Epithelial cell of proximal tubule (primary cell): Measurements from ENCODE around the gene SPDL1. TPM values are rescaled to one million over a fixed set of nuclear protein-coding genes. Genes with fewer than 3 reads are reported as not detected.
"Not testable (repeated sequence)": the region's sequence is repeated elsewhere in the genome, so short reads cannot be mapped to it uniquely, and the experiment has no call there.

ENCODE experiments used
- DNase-seq: peaks from one replicate; pipeline ENCODE4 v3.0.0-alpha.2; 2011; ENCODE audit warnings: low read depth
- H3K4me3 ChIP-seq: 2 replicates; pipeline ENCODE4 v1.5.1; 2011; ENCODE audit warnings: low read depth, mild to moderate bottlenecking, low read length
- CTCF ChIP-seq: conservative IDR thresholded peaks from 2 replicates; pipeline ENCODE4 v1.5.1; 2012; ENCODE audit warnings: low read depth, mild to moderate bottlenecking, low read length
- total RNA-seq: library from RNA; depleted of rRNA; stranded (reverse); fragments of >200 nt; gene quantifications from 2 replicates; pipeline ENCODE4 v1.2.3, GENCODE V29; 2015

Gene SPDL1
- total RNA-seq, 1 donor from 2014 or later: 73.2 TPM

GRCh38 chr5:169602535-169602934, 19.0 kb downstream of the SPDL1 start:
- TF ChIP-seq CTCF: no peak
- H3K4me3 ChIP-seq: no peak overlapping the region
- DNase-seq: no peak

GRCh38 chr5:169606279-169606678, 22.7 kb downstream of the SPDL1 start:
- H3K4me3 ChIP-seq: no peak overlapping the region
- DNase-seq: no peak
- TF ChIP-seq CTCF: no peak

GRCh38 chr5:169607882-169608281, 24.3 kb downstream of the SPDL1 start:
- no peak overlapping the region for H3K4me3 ChIP-seq
- no peak for DNase-seq
- no peak for TF ChIP-seq CTCF

- H3K4me3 ChIP-seq: no peak overlapping the region
- no peak for DNase-seq
- no peak for TF ChIP-seq CTCF
Observed at GRCh38 chr5:169609716-169610115, 26.1 kb downstream of the SPDL1 start.

GRCh38 chr5:169610606-169611005, 27.0 kb downstream of the SPDL1 start:
- DNase-seq: no peak
- no peak overlapping the region for H3K4me3 ChIP-seq
- TF ChIP-seq CTCF: no peak

- no peak for DNase-seq
- H3K4me3 ChIP-seq: no peak overlapping the region
- no peak for TF ChIP-seq CTCF
Observed at GRCh38 chr5:169615561-169615960, 32.0 kb downstream of the SPDL1 start.

GRCh38 chr5:169624307-169624706, 40.7 kb downstream of the SPDL1 start:
- not testable (repeated sequence) for DNase-seq, H3K4me3 ChIP-seq

GRCh38 chr5:169626779-169627178, 43.2 kb downstream of the SPDL1 start:
- no peak overlapping the region for H3K4me3 ChIP-seq
- no peak for TF ChIP-seq CTCF
- DNase-seq: peak; percentile 87
